Colonic mucosa (tissue), 4 donors: ENCODE measurements around the gene CPNE5. TPM values are rescaled to one million over a fixed set of nuclear protein-coding genes. Genes with fewer than 3 reads are reported as not detected.

Source experiments
- DNase-seq: peaks from one replicate; pipeline ENCODE4 v3.0.0-alpha.2; 2020
- H3K27ac ChIP-seq: fragments of 200-600 bp; one replicate; pipeline ENCODE4 v1.8.0; 2021
- H3K27me3 ChIP-seq: fragments of 200-600 bp; one replicate; pipeline ENCODE4 v1.8.0; 2021
- H3K36me3 ChIP-seq: fragments of 200-600 bp; one replicate; pipeline ENCODE4 v1.8.0; 2021
- H3K4me1 ChIP-seq: fragments of 200-600 bp; one replicate; pipeline ENCODE4 v1.8.0; 2021; ENCODE audit warnings: mild to moderate bottlenecking
- H3K4me3 ChIP-seq: fragments of 200-600 bp; one replicate; pipeline ENCODE4 v1.8.0; 2021
- H3K9ac ChIP-seq, 2 donors: one replicate each; pipeline ENCODE4 v1.7.0; 2013; ENCODE audit warnings: control low read depth in 2 of 2, low read depth in 2 of 2, low read length in 2 of 2
- H3K9me3 ChIP-seq: fragments of 200-600 bp; one replicate; pipeline ENCODE4 v1.8.0; 2021
- CTCF ChIP-seq: fragments of 200-600 bp; IDR thresholded peaks from one replicate; pipeline ENCODE4 v1.8.0; 2022; ENCODE audit warnings: antibody characterized with exemption, mild to moderate bottlenecking
- intact Hi-C: fragments of 100-400 bp; cut with DNase I; formaldehyde crosslinking; loops from one replicate; pipeline ENCODE4 v1.14.1; 2022
- total RNA-seq, 2 donors: library from RNA; stranded (reverse); fragmentation: NEBNext Ultra II Directional in 1 of 2; extraction: Animal tissue kit (Norgen Biotek cat#: 25700) in 1 of 2; gene quantifications; one replicate each; pipeline ENCODE4 v1.2.1, GENCODE V29; 2021
- donor health status: healthy.
- donor health status: DM: no; HTN: no; CAD: no.
- donor health status: DM: no; HTN: no; CAD: no.

Gene CPNE5
- total RNA-seq, 2 donors from 2014 or later: 4.6 to 8.0 TPM

- no peaks in the 10 kb centered on the region for H3K9me3 ChIP-seq
- no peak overlapping the region for H3K4me3 ChIP-seq
- no peaks in the 10 kb centered on the region for H3K36me3 ChIP-seq
- intact Hi-C loops: no loop called here
- H3K27ac ChIP-seq: no peak overlapping the region
- H3K27me3 ChIP-seq: no peaks in the 10 kb centered on the region
- TF ChIP-seq CTCF: no peak
- DNase-seq: no peak
- H3K4me1 ChIP-seq: no peaks in the 10 kb centered on the region
- no peak overlapping the region for H3K9ac ChIP-seq
Observed at GRCh38 chr6:36774331-36774730, 64.9 kb downstream of the CPNE5 start.

GRCh38 chr6:36772397-36772796, 66.8 kb downstream of the CPNE5 start:
- H3K36me3 ChIP-seq: no peaks in the 10 kb centered on the region
- no peaks in the 10 kb centered on the region for H3K9me3 ChIP-seq
- no peak for DNase-seq
- H3K27ac ChIP-seq: no peak overlapping the region
- no peak overlapping the region for H3K9ac ChIP-seq
- intact Hi-C loops: no loop called here
- no peaks in the 10 kb centered on the region for H3K27me3 ChIP-seq
- H3K4me1 ChIP-seq: no peaks in the 10 kb centered on the region
- no peak overlapping the region for H3K4me3 ChIP-seq
- no peak for TF ChIP-seq CTCF

DNA sequence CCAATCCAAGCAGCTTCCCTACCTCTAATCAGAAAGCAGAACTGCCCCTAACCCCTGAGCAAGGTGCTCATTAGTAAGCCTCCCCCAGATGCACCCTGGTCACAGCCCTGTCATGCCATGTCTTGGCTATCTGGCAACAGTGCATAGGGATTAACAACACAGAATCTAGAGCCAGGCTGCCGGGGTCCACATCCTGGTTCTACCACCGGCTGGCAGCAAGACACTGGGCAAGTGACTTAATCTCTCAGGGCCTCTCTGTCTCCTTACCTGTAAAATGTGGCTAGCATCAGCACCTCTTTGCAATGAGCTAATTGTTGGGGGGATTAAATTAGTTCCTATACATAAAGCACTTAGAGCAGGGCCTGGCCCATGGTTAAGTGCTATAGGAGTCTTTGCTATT, 68.1 kb downstream of the CPNE5 start:
- H3K27ac ChIP-seq: no peak overlapping the region
- H3K4me3 ChIP-seq: no peak overlapping the region
- no peak for DNase-seq
- no peak for TF ChIP-seq CTCF
- H3K27me3 ChIP-seq: no peaks in the 10 kb centered on the region
- H3K9me3 ChIP-seq: no peaks in the 10 kb centered on the region
- no peak overlapping the region for H3K9ac ChIP-seq
- H3K4me1 ChIP-seq: no peaks in the 10 kb centered on the region
- intact Hi-C loops: no loop called here
- no peaks in the 10 kb centered on the region for H3K36me3 ChIP-seq

GRCh38 chr6:36769676-36770499, 69.4 kb downstream of the CPNE5 start:
- Histone ChIP-seq H3K27ac (peak overlapping the region; percentile 32), H3K36me3 (no peaks in the 10 kb centered on the region), H3K4me1 (no peaks in the 10 kb centered on the region), H3K4me3 (no peak overlapping the region), H3K9me3 (no peaks in the 10 kb centered on the region), H3K9ac (no peak overlapping the region), H3K27me3 (no peaks in the 10 kb centered on the region)
- DNase-seq: no peak
- TF ChIP-seq CTCF: no peak
- intact Hi-C loops: loop anchor here (5.0 to 10.0 kb wide), 2 partner anchors 215 to 442 kb away; partner anchors contain the start of gene MTCH1

GRCh38 chr6:36769183-36769675, 70.0 kb downstream of the CPNE5 start:
- H3K27ac ChIP-seq: peak overlapping the region; percentile 32
- H3K9me3 ChIP-seq: no peaks in the 10 kb centered on the region
- intact Hi-C loops: loop anchor here (5.0 to 10.0 kb wide), 2 partner anchors 216 to 443 kb away; partner anchors contain the start of gene MTCH1
- H3K4me3 ChIP-seq: no peak overlapping the region
- no peaks in the 10 kb centered on the region for H3K4me1 ChIP-seq
- TF ChIP-seq CTCF: no peak
- no peaks in the 10 kb centered on the region for H3K27me3 ChIP-seq
- no peak overlapping the region for H3K9ac ChIP-seq
- no peak for DNase-seq
- no peaks in the 10 kb centered on the region for H3K36me3 ChIP-seq
